Kidney (tissue), 14 donors: ENCODE data around the gene RBM47. TPM values are rescaled to one million over a fixed set of nuclear protein-coding genes. Genes with fewer than 3 reads are reported as not detected.
A peak's percentile ranks its signal among the peaks of the same experiment; 100 is the strongest.

Experiments
- DNase-seq, 5 donors: peaks; one replicate each; pipeline ENCODE4 v3.0.0-alpha.2; 2013 to 2020
- FAIRE-seq: peaks from 2 replicates; lab custom pipeline; 2012; peaks lifted over from hg19 to GRCh38; lab: Jason Lieb, UNC
- H3K27ac ChIP-seq, 2 donors: one replicate each; pipeline ENCODE4 v1.7.0; 2013; ENCODE audit warnings: low read depth in 2 of 2, low read length in 2 of 2, inconsistent platforms in 1 of 2
- H3K27me3 ChIP-seq: one replicate; pipeline ENCODE4 v1.7.1; 2013; ENCODE audit warnings: low read length, inconsistent platforms; ENCODE audit not compliant: control insufficient read depth, insufficient read depth
- H3K36me3 ChIP-seq, 3 donors: one replicate each; pipeline versions ENCODE4 v1.7.0 to v1.7.1; 2013; ENCODE audit warnings: low read length in 3 of 3, control low read depth in 1 of 3, inconsistent platforms in 1 of 3; ENCODE audit not compliant: insufficient read depth in 3 of 3, control insufficient read depth in 2 of 3
- H3K4me1 ChIP-seq, 3 donors: one replicate each; pipeline versions ENCODE4 v1.7.0 to v1.7.1; 2013; ENCODE audit warnings: low read length in 3 of 3, inconsistent platforms in 1 of 3, low read depth in 1 of 3; ENCODE audit not compliant: control insufficient read depth in 2 of 3, insufficient read depth in 2 of 3
- H3K4me3 ChIP-seq, 3 donors: one replicate each; pipeline versions ENCODE4 v1.7.0 to v1.8.1; 2013; ENCODE audit warnings: low read length in 3 of 3, control low read depth in 1 of 3, inconsistent platforms in 1 of 3
- H3K9ac ChIP-seq, 3 donors: one replicate each; pipeline versions ENCODE4 v1.7.0 to v1.7.1; 2013; ENCODE audit warnings: low read length in 3 of 3, control low read depth in 1 of 3, inconsistent platforms in 1 of 3
- H3K9me3 ChIP-seq, 3 donors: one replicate each; pipeline versions ENCODE4 v1.7.0 to v1.7.1; 2013; ENCODE audit warnings: low read length in 3 of 3, control low read depth in 1 of 3, inconsistent platforms in 1 of 3; ENCODE audit not compliant: control insufficient read depth in 2 of 3, insufficient read depth in 1 of 3
- CTCF ChIP-seq: IDR thresholded peaks from 3 replicates; pipeline ENCODE4 v1.5.1; 2012; ENCODE audit warnings: mild to moderate bottlenecking, moderate library complexity, borderline replicate concordance; ENCODE audit not compliant: insufficient read depth; ENCODE audit errors: extremely low read depth
- intact Hi-C: fragments of 100-400 bp; cut with DNase I; formaldehyde crosslinking; loops from one replicate; pipeline ENCODE4 v1.11.1; 2022
- polyA plus RNA-seq: library from polyadenylated mRNA; stranded (reverse); fragments of 350-450 nt; fragmentation: Illumina TruSeq; extraction: RNeasy Lipid Tissue Mini Kit (QIAGEN cat#74804); gene quantifications from one replicate; pipeline ENCODE4 v1.2.3, GENCODE V29; 2014; ENCODE audit warnings: low read depth, low replicate concordance; ENCODE audit not compliant: insufficient read depth
- total RNA-seq: library from RNA; stranded (reverse); fragmentation: NEBNext Ultra II Directional; extraction: Animal tissue kit (Norgen Biotek cat#: 25700); gene quantifications from one replicate; pipeline ENCODE4 v1.2.1, GENCODE V29; 2021
- donor health status: control.
- donor health status: control.
- donor health status: control.
- donor health status: control.
- donor health status: control.
- donor health status: DM: yes; HTN: yes; CAD: no.
- donor health status: Normal renal cell carcinoma (clear cell type).

RBM47 gene
- total and polyA plus RNA-seq, 2 donors from 2014 or later: 61.5 to 124 TPM

GRCh38 chr4:40401096-40401495 is 228.6 kb downstream of the RBM47 start:
- no peak for DNase-seq
- Histone ChIP-seq H3K9ac (no peak overlapping the region), H3K9me3 (no peaks in the 10 kb centered on the region), H3K27ac (no peak overlapping the region), H3K36me3 (no peaks in the 10 kb centered on the region), H3K4me1 (peaks cover 5 to 12% (median 9%) of the 10 kb centered on the region in 3 donors), H3K27me3 (no peaks in the 10 kb centered on the region), H3K4me3 (no peak overlapping the region)
- intact Hi-C loops: no loop called here
- TF ChIP-seq CTCF: no peak
- FAIRE-seq: no peak

GRCh38 chr4:40399578-40399977 is 230.1 kb downstream of the RBM47 start:
- peaks cover 9 to 19% (median 12%) of the 10 kb centered on the region in 3 donors for H3K4me1 ChIP-seq
- H3K36me3 ChIP-seq: no peaks in the 10 kb centered on the region
- no peaks in the 10 kb centered on the region for H3K27me3 ChIP-seq
- no peak for TF ChIP-seq CTCF
- H3K9ac ChIP-seq: no peak overlapping the region
- intact Hi-C loops: no loop called here
- no peak overlapping the region for H3K27ac ChIP-seq
- DNase-seq: no peak
- H3K4me3 ChIP-seq: no peak overlapping the region
- no peaks in the 10 kb centered on the region for H3K9me3 ChIP-seq
- no peak for FAIRE-seq

- H3K4me3 ChIP-seq: peak overlapping the region in 1 of 3 donors; percentile 20
- FAIRE-seq: peak; percentile 49
- DNase-seq: peak; percentile 89 to 94 (median 90)
- intact Hi-C loops: no loop called here
- peaks cover 7 to 13% (median 9%) of the 10 kb centered on the region in 3 donors for H3K4me1 ChIP-seq
- H3K27ac ChIP-seq: peak overlapping the region; percentile 73 to 88
- H3K36me3 ChIP-seq: no peaks in the 10 kb centered on the region
- no peaks in the 10 kb centered on the region for H3K27me3 ChIP-seq
- H3K9me3 ChIP-seq: no peaks in the 10 kb centered on the region
- peak overlapping the region in 1 of 3 donors; percentile 59 for H3K9ac ChIP-seq
- TF ChIP-seq CTCF: no peak
Measured at GRCh38 chr4:40395908-40396793, 233.5 kb downstream of the RBM47 start.
